ENCODE measurements around the gene HRCT1.
"Not testable (repeated sequence)": the region's sequence is repeated elsewhere in the genome, so short reads cannot be mapped to it uniquely, and the experiment has no call there.

Gene HRCT1

DNA sequence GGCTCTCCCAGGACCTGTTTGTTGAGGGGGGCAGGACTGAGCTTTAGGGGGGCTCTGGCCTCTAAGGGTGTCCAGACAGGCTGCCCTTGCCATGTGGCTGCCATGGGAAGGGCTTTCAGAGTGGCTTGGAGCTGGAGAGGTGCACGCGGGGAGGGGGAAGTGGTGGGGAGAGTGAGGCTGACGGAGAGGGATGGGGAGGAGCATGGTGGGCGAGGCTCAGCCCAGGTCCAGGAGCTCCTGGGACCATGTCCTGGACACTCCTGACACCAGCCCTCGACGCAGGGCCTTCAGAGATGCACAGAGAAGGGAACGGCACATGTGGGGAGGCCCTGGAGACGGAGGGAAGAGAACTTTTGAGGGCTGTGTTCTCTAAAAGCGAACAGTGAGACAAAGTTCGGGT lies 5.7 kb downstream of the HRCT1 start:
- no peak overlapping the region for H3K4me3 ChIP-seq (ENCODE audit: low read length in 2 of 2)
- H3K18ac ChIP-seq (ENCODE audit: low read length), result peak overlapping the region; percentile 68
- H3K4me2 ChIP-seq (ENCODE audit: insufficient read depth, low read length, poor library complexity, severe bottlenecking), result no peak overlapping the region
- H2BK15ac ChIP-seq (ENCODE audit: low read length), result peak overlapping the region; percentile 21
- no peak overlapping the region for H3K4ac ChIP-seq (ENCODE audit: low read length)
- peaks cover 26 to 35% of the 10 kb centered on the region in 2 donors for H3K4me1 ChIP-seq (ENCODE audit: control insufficient read depth in 2 of 2, insufficient read depth in 1 of 2, low read depth in 1 of 2, low read length in 2 of 2)
- no CpG with 5 or more reads among the region's 10 CpGs for WGBS, 2 donors (ENCODE audit: extremely low coverage in 2 of 2, insufficient read length in 2 of 2, insufficient replicate concordance in 1 of 2)
- no peak overlapping the region for H2BK120ac ChIP-seq (ENCODE audit: low read depth, low read length)
- no peaks in the 10 kb centered on the region for H3K9me3 ChIP-seq (replicated peaks in 1 of 2; ENCODE audit: control insufficient read depth in 2 of 2, insufficient read depth in 1 of 2, low read depth in 1 of 2, low read length in 2 of 2)
- H3K27me3 ChIP-seq (ENCODE audit: control insufficient read depth in 3 of 3, insufficient read depth in 3 of 3, low read depth in 1 of 3, low read length in 3 of 3), result no peaks in the 10 kb centered on the region
- no peak overlapping the region for H3K27ac ChIP-seq (replicated peaks; ENCODE audit: low read length)
- H3K36me3 ChIP-seq (replicated peaks in 1 of 2; ENCODE audit: control insufficient read depth in 2 of 2, insufficient read depth in 2 of 2, low read length in 2 of 2), result no peaks in the 10 kb centered on the region
- H2BK12ac ChIP-seq (ENCODE audit: low read length), result no peak overlapping the region
- no peak overlapping the region for H4K91ac ChIP-seq (ENCODE audit: low read depth, low read length, poor library complexity)
- no peak overlapping the region for H4K8ac ChIP-seq (ENCODE audit: low read depth, low read length)
- H2AFZ ChIP-seq (ENCODE audit: low read length), result no peak overlapping the region
- no peaks in the 10 kb centered on the region for H3K79me1 ChIP-seq (ENCODE audit: low read depth, low read length)
- no peak overlapping the region for H3K23ac ChIP-seq (ENCODE audit: low read depth, low read length, poor library complexity)
- H2AK5ac ChIP-seq (ENCODE audit: low read depth, low read length), result peak overlapping the region; percentile 17
- H3K9ac ChIP-seq (ENCODE audit: low read depth, low read length, poor library complexity), result no peak overlapping the region
- DNase-seq (ENCODE audit: low spot score), result no peak
- no peak overlapping the region for H2BK5ac ChIP-seq (ENCODE audit: low read length)
- peak overlapping the region; percentile 59 for H3K14ac ChIP-seq (ENCODE audit: low read length)

DNA sequence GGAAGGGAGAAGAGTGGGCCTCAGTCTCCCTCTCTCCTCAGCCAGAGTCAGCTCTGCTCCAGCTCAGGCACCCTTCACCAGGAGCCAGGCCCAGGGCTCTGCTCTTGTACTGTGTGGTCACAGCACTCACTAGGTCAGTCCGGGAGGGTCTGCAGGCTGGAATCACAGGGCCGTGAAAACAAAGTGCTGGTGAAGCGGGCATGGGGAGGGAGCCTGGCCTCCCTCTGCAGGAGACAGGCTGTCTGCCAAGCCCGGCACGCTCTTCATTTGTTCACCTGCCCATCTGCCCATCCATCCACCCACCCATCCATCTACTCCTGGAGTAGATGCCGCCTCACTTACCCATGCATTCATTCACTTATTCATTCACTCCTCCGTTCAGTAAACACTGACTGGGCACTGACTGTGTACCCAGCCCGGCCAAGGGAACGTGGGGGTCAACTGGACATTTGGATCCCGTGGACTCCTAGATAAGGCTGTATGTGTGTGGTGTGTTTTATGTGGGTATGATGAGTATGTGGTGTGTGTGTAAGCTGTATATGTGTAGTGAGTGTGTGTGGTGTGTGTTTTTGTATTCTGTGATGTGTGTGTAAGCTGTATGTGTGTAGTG lies 6.9 kb downstream of the HRCT1 start:
- Histone ChIP-seq H3K4ac (ENCODE audit: low read length) (no peak overlapping the region), H3K27ac (replicated peaks; ENCODE audit: low read length) (no peak overlapping the region), H2BK5ac (ENCODE audit: low read length) (no peak overlapping the region), H2AFZ (ENCODE audit: low read length) (no peak overlapping the region), H3K4me3 (ENCODE audit: low read length in 2 of 2) (no peak overlapping the region), H2BK12ac (ENCODE audit: low read length) (no peak overlapping the region), H3K23ac (ENCODE audit: low read depth, low read length, poor library complexity) (no peak overlapping the region), H2BK15ac (ENCODE audit: low read length) (no peak overlapping the region), H3K9ac (ENCODE audit: low read depth, low read length, poor library complexity) (no peak overlapping the region), H3K4me2 (ENCODE audit: insufficient read depth, low read length, poor library complexity, severe bottlenecking) (no peak overlapping the region), H2BK120ac (ENCODE audit: low read depth, low read length) (no peak overlapping the region), H3K27me3 (ENCODE audit: control insufficient read depth in 3 of 3, insufficient read depth in 3 of 3, low read depth in 1 of 3, low read length in 3 of 3) (no peaks in the 10 kb centered on the region), H3K36me3 (replicated peaks in 1 of 2; ENCODE audit: control insufficient read depth in 2 of 2, insufficient read depth in 2 of 2, low read length in 2 of 2) (no peaks in the 10 kb centered on the region), H3K18ac (ENCODE audit: low read length) (peak overlapping the region; percentile 30), H3K4me1 (ENCODE audit: control insufficient read depth in 2 of 2, insufficient read depth in 1 of 2, low read depth in 1 of 2, low read length in 2 of 2) (peaks cover 16 to 24% of the 10 kb centered on the region in 2 donors), H3K14ac (ENCODE audit: low read length) (no peak overlapping the region), H2AK5ac (ENCODE audit: low read depth, low read length) (no peak overlapping the region), H4K91ac (ENCODE audit: low read depth, low read length, poor library complexity) (no peak overlapping the region), H3K79me1 (ENCODE audit: low read depth, low read length) (no peaks in the 10 kb centered on the region), H3K9me3 (replicated peaks in 1 of 2; ENCODE audit: control insufficient read depth in 2 of 2, insufficient read depth in 1 of 2, low read depth in 1 of 2, low read length in 2 of 2) (no peaks in the 10 kb centered on the region), H4K8ac (ENCODE audit: low read depth, low read length) (no peak overlapping the region)
- WGBS, 2 donors (ENCODE audit: extremely low coverage in 2 of 2, insufficient read length in 2 of 2, insufficient replicate concordance in 1 of 2), result no CpG with 5 or more reads among the region's 10 CpGs
- DNase-seq (ENCODE audit: low spot score), result no peak

DNA sequence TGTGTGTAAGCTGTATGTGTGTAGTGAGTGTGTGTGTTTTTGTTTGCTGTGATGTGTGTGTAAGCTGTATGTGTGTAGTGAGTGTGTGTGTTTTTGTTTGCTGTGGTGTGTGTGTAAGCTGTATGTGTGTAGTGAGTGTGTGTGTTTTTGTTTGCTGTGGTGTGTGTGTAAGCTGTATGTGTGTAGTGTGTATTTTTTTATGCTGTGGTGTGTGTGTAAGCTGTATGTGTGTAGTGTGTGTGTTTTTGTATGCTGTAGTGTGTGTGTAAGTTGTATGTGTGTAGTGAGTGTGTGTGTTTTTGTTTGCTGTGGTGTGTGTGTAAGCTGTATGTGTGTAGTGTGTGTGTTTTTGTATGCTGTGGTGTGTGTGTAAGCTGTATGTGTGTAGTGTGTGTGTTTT lies 7.4 kb downstream of the HRCT1 start:
- not testable (repeated sequence) for H2AFZ ChIP-seq (ENCODE audit: low read length); H3K9me3 ChIP-seq (replicated peaks in 1 of 2; ENCODE audit: control insufficient read depth in 2 of 2, insufficient read depth in 1 of 2, low read depth in 1 of 2, low read length in 2 of 2); H3K4me2 ChIP-seq (ENCODE audit: insufficient read depth, low read length, poor library complexity, severe bottlenecking); H2AK5ac ChIP-seq (ENCODE audit: low read depth, low read length); H3K79me1 ChIP-seq (ENCODE audit: low read depth, low read length); H4K91ac ChIP-seq (ENCODE audit: low read depth, low read length, poor library complexity); H3K9ac ChIP-seq (ENCODE audit: low read depth, low read length, poor library complexity); H3K36me3 ChIP-seq (replicated peaks in 1 of 2; ENCODE audit: control insufficient read depth in 2 of 2, insufficient read depth in 2 of 2, low read length in 2 of 2); H4K8ac ChIP-seq (ENCODE audit: low read depth, low read length); H3K14ac ChIP-seq (ENCODE audit: low read length); H3K27me3 ChIP-seq (ENCODE audit: control insufficient read depth in 3 of 3, insufficient read depth in 3 of 3, low read depth in 1 of 3, low read length in 3 of 3); H3K4ac ChIP-seq (ENCODE audit: low read length); H2BK15ac ChIP-seq (ENCODE audit: low read length); H2BK5ac ChIP-seq (ENCODE audit: low read length); H3K27ac ChIP-seq (replicated peaks; ENCODE audit: low read length); H3K23ac ChIP-seq (ENCODE audit: low read depth, low read length, poor library complexity); H2BK12ac ChIP-seq (ENCODE audit: low read length); H3K4me3 ChIP-seq (ENCODE audit: low read length in 2 of 2); H3K18ac ChIP-seq (ENCODE audit: low read length); H2BK120ac ChIP-seq (ENCODE audit: low read depth, low read length); DNase-seq (ENCODE audit: low spot score)
- H3K4me1 ChIP-seq (ENCODE audit: control insufficient read depth in 2 of 2, insufficient read depth in 1 of 2, low read depth in 1 of 2, low read length in 2 of 2), result peaks cover 10 to 18% of the 10 kb centered on the region in 2 donors

DNA sequence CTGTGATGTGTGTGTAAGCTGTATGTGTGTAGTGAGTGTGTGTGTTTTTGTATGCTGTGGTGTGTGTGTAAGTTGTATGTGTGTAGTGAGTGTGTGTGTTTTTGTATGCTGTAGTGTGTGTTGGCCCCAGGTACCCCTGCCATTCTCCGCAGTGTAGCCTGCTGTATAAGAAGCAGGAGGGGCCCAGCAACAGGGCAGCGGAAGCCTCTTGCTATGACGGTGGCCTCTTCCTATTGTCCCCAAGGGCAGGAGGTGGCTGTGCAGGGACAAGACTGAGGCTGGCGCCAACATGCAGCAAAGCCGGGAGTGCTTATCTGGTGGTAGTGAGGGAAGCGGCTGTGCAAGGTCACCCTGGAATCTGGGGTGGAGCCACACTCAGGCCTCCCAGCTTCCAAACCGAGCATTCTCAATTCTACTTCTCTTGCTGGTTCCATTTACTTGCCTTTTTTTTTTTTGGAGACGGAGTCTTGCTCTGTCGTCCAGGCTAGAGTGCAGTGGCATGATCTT lies 8.4 kb downstream of the HRCT1 start:
- Histone ChIP-seq H2BK120ac (ENCODE audit: low read depth, low read length) (no peak overlapping the region), H2BK12ac (ENCODE audit: low read length) (no peak overlapping the region), H3K4me2 (ENCODE audit: insufficient read depth, low read length, poor library complexity, severe bottlenecking) (no peak overlapping the region), H2BK15ac (ENCODE audit: low read length) (no peak overlapping the region), H2BK5ac (ENCODE audit: low read length) (no peak overlapping the region), H4K8ac (ENCODE audit: low read depth, low read length) (no peak overlapping the region), H3K27me3 (ENCODE audit: control insufficient read depth in 3 of 3, insufficient read depth in 3 of 3, low read depth in 1 of 3, low read length in 3 of 3) (no peaks in the 10 kb centered on the region), H2AFZ (ENCODE audit: low read length) (peak overlapping the region; percentile 70), H3K9ac (ENCODE audit: low read depth, low read length, poor library complexity) (no peak overlapping the region), H3K4me1 (ENCODE audit: control insufficient read depth in 2 of 2, insufficient read depth in 1 of 2, low read depth in 1 of 2, low read length in 2 of 2) (peaks cover 6 to 10% of the 10 kb centered on the region in 2 donors), H3K36me3 (replicated peaks in 1 of 2; ENCODE audit: control insufficient read depth in 2 of 2, insufficient read depth in 2 of 2, low read length in 2 of 2) (no peaks in the 10 kb centered on the region), H3K4me3 (ENCODE audit: low read length in 2 of 2) (no peak overlapping the region), H4K91ac (ENCODE audit: low read depth, low read length, poor library complexity) (no peak overlapping the region), H2AK5ac (ENCODE audit: low read depth, low read length) (no peak overlapping the region), H3K18ac (ENCODE audit: low read length) (no peak overlapping the region), H3K79me1 (ENCODE audit: low read depth, low read length) (no peaks in the 10 kb centered on the region), H3K27ac (replicated peaks; ENCODE audit: low read length) (no peak overlapping the region), H3K23ac (ENCODE audit: low read depth, low read length, poor library complexity) (no peak overlapping the region), H3K9me3 (replicated peaks in 1 of 2; ENCODE audit: control insufficient read depth in 2 of 2, insufficient read depth in 1 of 2, low read depth in 1 of 2, low read length in 2 of 2) (no peaks in the 10 kb centered on the region), H3K4ac (ENCODE audit: low read length) (no peak overlapping the region), H3K14ac (ENCODE audit: low read length) (no peak overlapping the region)
- peak; percentile 62 for DNase-seq (ENCODE audit: low spot score)
- no CpG with 5 or more reads among the region's 9 CpGs for WGBS, 2 donors (ENCODE audit: extremely low coverage in 2 of 2, insufficient read length in 2 of 2, insufficient replicate concordance in 1 of 2)
